SU-DHL-6 (cell line): ENCODE measurements around the gene EXOC3.

Source experiments
- H2AFZ ChIP-seq: fragments of 200-600 bp; sonication (generic); 2 replicates; pipeline ENCODE4 v1.6.1; 2014; ENCODE audit warnings: low read depth, mild to moderate bottlenecking, moderate library complexity, mixed read lengths, antibody characterized with exemption, low read length; ENCODE audit not compliant: severe bottlenecking
- H3F3A ChIP-seq: fragments of 200-600 bp; shearing (Covaris generic); 2 replicates; pipeline ENCODE4 v1.6.0; 2016; ENCODE audit warnings: antibody characterized with exemption, mild to moderate bottlenecking; ENCODE audit not compliant: insufficient read depth
- H3K27ac ChIP-seq: fragments of 200-600 bp; sonication (generic); 2 replicates; pipeline ENCODE4 v1.5.1; 2016; ENCODE audit warnings: low read depth, mild to moderate bottlenecking, low read length, moderate library complexity, mixed read lengths
- H3K27me3 ChIP-seq: fragments of 200-600 bp; sonication (generic), shearing (Covaris generic); 2 replicates; pipeline ENCODE4 v1.6.0; 2014; ENCODE audit warnings: mild to moderate bottlenecking, low read length
- H3K36me3 ChIP-seq: fragments of 200-600 bp; sonication (generic); 2 replicates; pipeline ENCODE4 v1.6.1; 2014; ENCODE audit warnings: mild to moderate bottlenecking, low read length, mixed read lengths
- H3K4me2 ChIP-seq: fragments of 300-600, 200-600 bp; shearing (Covaris generic), sonication (generic); 2 replicates; pipeline ENCODE4 v1.6.0; 2014; ENCODE audit warnings: low read length, low read depth, mild to moderate bottlenecking; ENCODE audit not compliant: poor library complexity, severe bottlenecking
- H3K4me3 ChIP-seq: fragments of 200-600 bp; sonication (generic); 2 replicates; pipeline ENCODE4 v1.5.1; 2014; ENCODE audit warnings: antibody characterized with exemption, low read length, mild to moderate bottlenecking, mixed read lengths; ENCODE audit not compliant: insufficient read depth, poor library complexity, severe bottlenecking
- H3K79me2 ChIP-seq: fragments of 200-600 bp; sonication (generic); 2 replicates; pipeline ENCODE4 v1.6.1; 2014; ENCODE audit warnings: mild to moderate bottlenecking, low read length, moderate library complexity; ENCODE audit not compliant: insufficient read depth
- H3K9ac ChIP-seq: fragments of 200-600 bp; sonication (generic); 2 replicates; pipeline ENCODE4 v1.7.0; 2014; ENCODE audit warnings: mild to moderate bottlenecking, low read length
- H3K9me2 ChIP-seq: fragments of 200-600 bp; sonication (generic); replicated peaks from 2 replicates; pipeline ENCODE4 v1.6.1; 2014; ENCODE audit warnings: low read length; ENCODE audit not compliant: insufficient read depth
- H3K9me3 ChIP-seq: fragments of 200-600 bp; sonication (generic); 2 replicates; pipeline ENCODE4 v1.6.1; 2014; ENCODE audit warnings: low read length, mixed read lengths; ENCODE audit not compliant: insufficient read depth
- H4K20me1 ChIP-seq: fragments of 200-600 bp; sonication (generic); 2 replicates; pipeline ENCODE4 v1.6.1; 2014; ENCODE audit warnings: low read depth, mild to moderate bottlenecking, antibody characterized with exemption, low read length, moderate library complexity, mixed read lengths
- EZH2phosphoT487 ChIP-seq: fragments of 200-600 bp; sonication (generic), shearing (Covaris generic); conservative IDR thresholded peaks from 2 replicates; pipeline ENCODE4 v1.6.1; 2018; ENCODE audit warnings: mild to moderate bottlenecking, antibody characterized with exemption, low read length, moderate library complexity, mixed read lengths
- TF ChIP-seq, protein P1 (sequence below): fragments of 200-600 bp; sonication (generic); IDR thresholded peaks from one replicate; pipeline ENCODE4 v1.5.1; 2017; ENCODE audit warnings: antibody characterized with exemption, mild to moderate bottlenecking, low read length, moderate library complexity; ENCODE audit not compliant: insufficient read depth, poor library complexity, severe bottlenecking

The EXOC3 gene

DNA sequence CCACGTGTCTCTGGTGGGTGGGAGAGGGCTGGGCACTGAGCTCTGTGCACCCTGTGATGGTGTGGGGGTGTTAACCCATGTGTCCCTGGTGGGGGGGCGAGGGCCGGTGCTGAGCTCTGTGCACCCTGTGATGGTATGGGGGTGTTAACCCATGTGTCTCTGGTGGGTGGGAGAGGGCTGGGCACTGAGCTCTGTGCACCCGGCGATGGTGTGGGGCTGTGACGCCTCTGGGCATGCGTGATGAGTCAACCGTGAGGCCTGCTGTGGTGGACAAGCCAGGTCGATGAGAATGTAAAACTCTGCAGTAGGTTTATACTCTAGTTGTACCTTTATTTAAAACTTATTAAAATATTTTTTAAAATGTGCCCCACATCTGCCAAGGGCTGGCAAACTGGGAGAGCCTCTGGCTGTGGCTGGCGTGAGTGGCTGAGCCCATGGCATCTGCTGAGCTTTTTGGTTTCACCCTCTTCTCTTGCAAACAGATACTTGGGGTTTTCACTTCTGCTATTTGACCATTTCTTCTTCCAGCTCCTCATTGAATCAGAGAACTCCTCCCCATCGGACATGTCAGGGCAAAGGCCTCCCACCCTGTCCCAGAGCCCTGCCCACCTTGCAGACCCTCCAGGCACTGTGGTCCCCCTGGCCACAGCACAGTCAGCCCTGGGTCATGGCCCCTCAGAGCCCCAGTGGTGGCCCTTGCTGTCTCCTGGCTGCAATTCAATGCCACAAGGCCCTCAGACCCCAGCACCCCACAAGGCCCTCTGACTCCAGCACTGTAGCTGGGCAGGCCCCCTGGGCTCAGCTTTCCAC is 18.5 kb upstream of the EXOC3 start:
- H3K9ac ChIP-seq = peak overlapping the region; percentile 53
- no peaks in the 10 kb centered on the region for H3K9me3 ChIP-seq
- H3F3A ChIP-seq = peaks cover 4% of the 10 kb centered on the region; the same call in 1 of the 2 replicates
- H3K4me3 ChIP-seq = no peak overlapping the region
- H3K36me3 ChIP-seq = no peaks in the 10 kb centered on the region
- peak overlapping the region; percentile 86 for H3K27ac ChIP-seq
- TF ChIP-seq, protein P1, sequence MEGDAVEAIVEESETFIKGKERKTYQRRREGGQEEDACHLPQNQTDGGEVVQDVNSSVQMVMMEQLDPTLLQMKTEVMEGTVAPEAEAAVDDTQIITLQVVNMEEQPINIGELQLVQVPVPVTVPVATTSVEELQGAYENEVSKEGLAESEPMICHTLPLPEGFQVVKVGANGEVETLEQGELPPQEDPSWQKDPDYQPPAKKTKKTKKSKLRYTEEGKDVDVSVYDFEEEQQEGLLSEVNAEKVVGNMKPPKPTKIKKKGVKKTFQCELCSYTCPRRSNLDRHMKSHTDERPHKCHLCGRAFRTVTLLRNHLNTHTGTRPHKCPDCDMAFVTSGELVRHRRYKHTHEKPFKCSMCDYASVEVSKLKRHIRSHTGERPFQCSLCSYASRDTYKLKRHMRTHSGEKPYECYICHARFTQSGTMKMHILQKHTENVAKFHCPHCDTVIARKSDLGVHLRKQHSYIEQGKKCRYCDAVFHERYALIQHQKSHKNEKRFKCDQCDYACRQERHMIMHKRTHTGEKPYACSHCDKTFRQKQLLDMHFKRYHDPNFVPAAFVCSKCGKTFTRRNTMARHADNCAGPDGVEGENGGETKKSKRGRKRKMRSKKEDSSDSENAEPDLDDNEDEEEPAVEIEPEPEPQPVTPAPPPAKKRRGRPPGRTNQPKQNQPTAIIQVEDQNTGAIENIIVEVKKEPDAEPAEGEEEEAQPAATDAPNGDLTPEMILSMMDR = no peak
- no peak for TF ChIP-seq EZH2phosphoT487
- no peaks in the 10 kb centered on the region for H3K27me3 ChIP-seq
- H3K79me2 ChIP-seq = no peaks in the 10 kb centered on the region
- no peaks in the 10 kb centered on the region for H4K20me1 ChIP-seq
- H3K9me2 ChIP-seq = no peaks in the 10 kb centered on the region
- H3K4me2 ChIP-seq = peak overlapping the region; percentile 48
- H2AFZ ChIP-seq = peak overlapping the region; percentile 0

- Histone ChIP-seq H3K27ac (peak overlapping the region; percentile 86; the same call in 1 of the 2 replicates), H3K4me3 (no peak overlapping the region), H3K36me3 (no peaks in the 10 kb centered on the region), H3K9me2 (no peaks in the 10 kb centered on the region), H3K79me2 (no peaks in the 10 kb centered on the region), H4K20me1 (no peaks in the 10 kb centered on the region), H3K4me2 (no peak overlapping the region), H3K27me3 (no peaks in the 10 kb centered on the region), H3K9me3 (no peaks in the 10 kb centered on the region), H3K9ac (no peak overlapping the region), H2AFZ (no peak overlapping the region), H3F3A (peaks cover 4% of the 10 kb centered on the region; the same call in 1 of the 2 replicates)
- TF ChIP-seq, protein P1 = no peak
- no peak for TF ChIP-seq EZH2phosphoT487
These were observed 17.3 kb upstream of the EXOC3 start for GRCh38 chr5:425714-426113.

DNA sequence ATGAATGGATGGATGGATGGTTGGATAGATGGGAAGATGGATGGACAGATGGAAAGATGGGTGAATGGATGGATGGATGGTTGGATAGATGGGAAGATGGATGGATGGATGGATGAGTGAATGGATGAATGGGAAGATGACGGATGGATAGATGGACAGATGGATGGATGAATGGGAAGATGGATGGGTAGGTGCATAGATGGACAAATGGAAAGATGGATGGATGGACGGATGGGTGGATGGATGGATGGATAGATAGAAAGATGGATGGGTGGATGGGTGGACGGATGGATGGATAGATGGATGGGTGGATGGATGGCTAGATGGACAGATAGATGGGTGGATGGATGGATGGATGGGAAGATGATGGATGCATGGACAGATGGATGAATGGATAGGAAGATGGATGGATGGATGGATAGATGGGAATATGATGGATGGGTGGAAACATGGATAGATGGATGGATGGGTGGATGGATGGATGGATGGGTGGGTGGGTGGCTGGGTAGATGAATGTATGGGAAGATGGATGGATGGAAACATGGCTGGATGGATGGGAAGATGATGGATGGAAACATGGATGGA is 16.5 kb upstream of the EXOC3 start:
- H3K4me2 ChIP-seq = no peak overlapping the region
- no peaks in the 10 kb centered on the region for H4K20me1 ChIP-seq
- H3K36me3 ChIP-seq = no peaks in the 10 kb centered on the region
- H3K79me2 ChIP-seq = no peaks in the 10 kb centered on the region
- H3K27me3 ChIP-seq = no peaks in the 10 kb centered on the region
- H3K9me3 ChIP-seq = no peaks in the 10 kb centered on the region
- no peak for TF ChIP-seq EZH2phosphoT487
- TF ChIP-seq, protein P1 = no peak
- H3K9ac ChIP-seq = no peak overlapping the region
- no peak overlapping the region for H3K27ac ChIP-seq
- H3K9me2 ChIP-seq = no peaks in the 10 kb centered on the region
- H3K4me3 ChIP-seq = no peak overlapping the region
- no peak overlapping the region for H2AFZ ChIP-seq
- peaks cover 4% of the 10 kb centered on the region; the same call in 1 of the 2 replicates for H3F3A ChIP-seq
